Lower lobe of right lung (tissue), 2 donors: ENCODE data around the gene GRIA1. TPM values are rescaled to one million over a fixed set of nuclear protein-coding genes. Genes with fewer than 3 reads are reported as not detected.

ENCODE experiments used
- ATAC-seq, 2 donors: fragments of 200-7000 bp; cut with Tn5 transposase; one replicate each; pipeline ENCODE4 v1.9.1; 2020 to 2022; ENCODE audit warnings: mild to moderate bottlenecking in 2 of 2, moderate library complexity in 2 of 2
- DNase-seq: peaks from one replicate; pipeline ENCODE4 v3.0.0-alpha.2; 2020
- H3K27ac ChIP-seq: fragments of 200-600 bp; one replicate; pipeline ENCODE4 v1.8.0; 2022
- H3K27me3 ChIP-seq: fragments of 200-600 bp; one replicate; pipeline ENCODE4 v1.8.0; 2022; ENCODE audit warnings: low read depth
- H3K36me3 ChIP-seq: fragments of 200-600 bp; one replicate; pipeline ENCODE4 v1.8.0; 2022; ENCODE audit warnings: mild to moderate bottlenecking
- H3K4me1 ChIP-seq: fragments of 200-600 bp; one replicate; pipeline ENCODE4 v1.8.0; 2022
- H3K4me3 ChIP-seq: fragments of 200-600 bp; one replicate; pipeline ENCODE4 v1.8.0; 2022; ENCODE audit warnings: mild to moderate bottlenecking
- H3K9me3 ChIP-seq: fragments of 200-600 bp; one replicate; pipeline ENCODE4 v1.8.0; 2022
- CTCF ChIP-seq: fragments of 200-600 bp; IDR thresholded peaks from one replicate; pipeline ENCODE4 v1.8.0; 2022; ENCODE audit warnings: antibody characterized with exemption, mild to moderate bottlenecking
- intact Hi-C: fragments of 100-400 bp; cut with DNase I; formaldehyde crosslinking; loops from one replicate; pipeline ENCODE4 v1.11.0; 2022
- total RNA-seq: library from RNA; stranded (reverse); fragmentation: NEBNext Ultra II Directional; extraction: Animal tissue kit (Norgen Biotek cat#: 25700); gene quantifications from one replicate; pipeline ENCODE4 v1.2.1, GENCODE V29; 2021
- donor health status: DM: no; HTN: yes; CAD: no; lungs with severe emphysema.

Gene GRIA1
- total RNA-seq, 1 donor from 2014 or later = 10.3 TPM

- H3K36me3 ChIP-seq = no peaks in the 10 kb centered on the region
- H3K9me3 ChIP-seq = no peaks in the 10 kb centered on the region
- H3K27ac ChIP-seq = no peak overlapping the region
- TF ChIP-seq CTCF = no peak
- intact Hi-C loops = no loop called here
- no peak overlapping the region for H3K4me3 ChIP-seq
- peak; percentile 93 to 96 for ATAC-seq
- peaks cover 9% of the 10 kb centered on the region for H3K4me1 ChIP-seq
- peak; percentile 62 for DNase-seq
- H3K27me3 ChIP-seq = no peaks in the 10 kb centered on the region
These were observed 94.5 kb downstream of the GRIA1 start for GRCh38 chr5:153584960-153585359.

GRCh38 chr5:153585622-153586277 is 95.3 kb downstream of the GRIA1 start:
- Histone ChIP-seq H3K4me3 (no peak overlapping the region), H3K27me3 (no peaks in the 10 kb centered on the region), H3K36me3 (no peaks in the 10 kb centered on the region), H3K9me3 (no peaks in the 10 kb centered on the region), H3K4me1 (peaks cover 9% of the 10 kb centered on the region), H3K27ac (no peak overlapping the region)
- no peak for TF ChIP-seq CTCF
- ATAC-seq (peak in 1 of 2 donors; percentile 19), DNase-seq (no peak)
- intact Hi-C loops = no loop called here

GRCh38 chr5:153592081-153592480 is 101.6 kb downstream of the GRIA1 start:
- Histone ChIP-seq H3K27ac (no peak overlapping the region), H3K4me1 (no peaks in the 10 kb centered on the region), H3K27me3 (no peaks in the 10 kb centered on the region), H3K9me3 (no peaks in the 10 kb centered on the region), H3K4me3 (no peak overlapping the region), H3K36me3 (no peaks in the 10 kb centered on the region)
- TF ChIP-seq CTCF = no peak
- ATAC-seq (no peak), DNase-seq (no peak)
- intact Hi-C loops = no loop called here

GRCh38 chr5:153594785-153595184 is 104.3 kb downstream of the GRIA1 start:
- Histone ChIP-seq H3K36me3 (no peaks in the 10 kb centered on the region), H3K4me1 (no peaks in the 10 kb centered on the region), H3K4me3 (no peak overlapping the region), H3K9me3 (no peaks in the 10 kb centered on the region), H3K27me3 (no peaks in the 10 kb centered on the region), H3K27ac (no peak overlapping the region)
- TF ChIP-seq CTCF = no peak
- intact Hi-C loops = no loop called here
- DNase-seq = no peak
- no peak for ATAC-seq

GRCh38 chr5:153598099-153598498 is 107.6 kb downstream of the GRIA1 start:
- no peaks in the 10 kb centered on the region for H3K9me3 ChIP-seq
- H3K27me3 ChIP-seq = no peaks in the 10 kb centered on the region
- no peak overlapping the region for H3K4me3 ChIP-seq
- no peak for DNase-seq
- intact Hi-C loops = no loop called here
- no peak for ATAC-seq
- no peak for TF ChIP-seq CTCF
- no peaks in the 10 kb centered on the region for H3K4me1 ChIP-seq
- no peaks in the 10 kb centered on the region for H3K36me3 ChIP-seq
- H3K27ac ChIP-seq = no peak overlapping the region
